H1 (cell line): ENCODE data around the gene TRIM44. TPM values are rescaled to one million over a fixed set of nuclear protein-coding genes. Genes with fewer than 3 reads are reported as not detected.

Experiments used
- CTCF ChIA-PET: fragments of 300-600 bp; sonication (Branson Sonifier 250); formaldehyde crosslinking; loops from one replicate; lab custom pipeline; 2021; ENCODE audit not compliant: partially characterized antibody; lab: Charles Lee
- POLR2A ChIA-PET: fragments of 300-600 bp; sonication (Branson Sonifier 250); formaldehyde crosslinking; loops from one replicate; lab custom pipeline; 2021; ENCODE audit warnings: inconsistent platforms; ENCODE audit not compliant: partially characterized antibody; lab: Charles Lee
- DNase-seq, 2 experiments: peaks; one replicate each; pipeline versions ENCODE4 v3.0.0 to v3.0.0-alpha.2; 2010 to 2022; ENCODE audit warnings: low spot score in 2 of 2, low read depth in 1 of 2, mixed read lengths in 1 of 2
- FAIRE-seq: peaks from 2 replicates; lab custom pipeline; 2011; peaks lifted over from hg19 to GRCh38; lab: Jason Lieb, UNC
- H2AFZ ChIP-seq: 2 replicates; pipeline ENCODE4 v1.8.1; 2012; ENCODE audit warnings: low read length, inconsistent platforms
- H2AK5ac ChIP-seq: 2 replicates; pipeline ENCODE4 v1.6.1; 2013; ENCODE audit warnings: low read depth, low read length
- H2BK120ac ChIP-seq: replicated peaks from 2 replicates; pipeline ENCODE3; 2013; ENCODE audit warnings: low read depth, low read length, inconsistent platforms
- H2BK12ac ChIP-seq: 2 replicates; pipeline ENCODE4 v1.6.1; 2013; ENCODE audit warnings: low read depth, low read length
- H2BK15ac ChIP-seq: 2 replicates; pipeline ENCODE4 v1.6.1; 2013; ENCODE audit warnings: low read length
- H2BK20ac ChIP-seq: 2 replicates; pipeline ENCODE4 v1.6.1; 2013; ENCODE audit warnings: low read length
- H2BK5ac ChIP-seq: 2 replicates; pipeline ENCODE4 v1.6.1; 2013; ENCODE audit warnings: low read depth, low read length
- H3K14ac ChIP-seq: 2 replicates; pipeline ENCODE4 v1.6.1; 2013; ENCODE audit warnings: inconsistent platforms; ENCODE audit not compliant: insufficient read length
- H3K18ac ChIP-seq: 2 replicates; pipeline ENCODE4 v1.6.1; 2013; ENCODE audit warnings: low read length; ENCODE audit errors: extremely low read depth
- H3K23ac ChIP-seq: 2 replicates; pipeline ENCODE4 v1.6.1; 2013; ENCODE audit warnings: inconsistent platforms; ENCODE audit not compliant: insufficient read length
- H3K23me2 ChIP-seq: 2 replicates; pipeline ENCODE4 v1.6.1; 2013; ENCODE audit warnings: low read depth, low read length
- H3K27ac ChIP-seq: 2 replicates; pipeline ENCODE4 v1.6.1; 2011; ENCODE audit warnings: low read depth, low read length, inconsistent platforms
- H3K27me3 ChIP-seq, 4 experiments: replicated peaks in 1 of 4; 1 replicate in 1 of 4; 2 replicates in 3 of 4; pipeline versions ENCODE4 v1.6.1 to v1.8.1; 2011 to 2013; ENCODE audit warnings: low read length in 3 of 4, mild to moderate bottlenecking in 3 of 4, inconsistent platforms in 2 of 4, mixed read lengths in 2 of 4, moderate library complexity in 1 of 4; ENCODE audit not compliant: control insufficient read depth in 3 of 4, insufficient read depth in 3 of 4; ENCODE audit errors: extremely low read depth in 1 of 4
- H3K36me3 ChIP-seq, 4 experiments: 2 replicates each; pipeline versions ENCODE4 v1.6.1 to v1.8.1; 2011 to 2013; ENCODE audit warnings: mild to moderate bottlenecking in 4 of 4, low read length in 3 of 4, moderate library complexity in 2 of 4, control low read depth in 1 of 4, inconsistent platforms in 1 of 4; ENCODE audit not compliant: insufficient read depth in 4 of 4, control insufficient read depth in 2 of 4
- H3K4ac ChIP-seq: replicated peaks from 2 replicates; pipeline ENCODE3; 2013; ENCODE audit warnings: low read length, low read depth, mixed read lengths, inconsistent platforms; ENCODE audit not compliant: insufficient read length
- H3K4me1 ChIP-seq, 4 experiments: replicated peaks in 1 of 4; 1 replicate in 1 of 4; 2 replicates in 3 of 4; pipeline versions ENCODE4 v1.6.1 to v1.8.1; 2011 to 2013; ENCODE audit warnings: low read length in 3 of 4, inconsistent platforms in 2 of 4, mixed read lengths in 1 of 4; ENCODE audit not compliant: insufficient read depth in 4 of 4, control insufficient read depth in 3 of 4
- H3K4me2 ChIP-seq, 2 experiments: 2 replicates each; pipeline versions ENCODE4 v1.6.1 to v1.8.1; 2011 to 2013; ENCODE audit warnings: low read depth in 2 of 2, low read length in 2 of 2, control low read depth in 1 of 2, inconsistent platforms in 1 of 2, mild to moderate bottlenecking in 1 of 2; ENCODE audit not compliant: insufficient read depth in 1 of 2
- H3K4me3 ChIP-seq, 4 experiments: fragments of 200-600, 300-600 bp in 1 of 4; sonication (generic), shearing (Covaris generic), sonication (Bioruptor Twin) in 1 of 4; 2 replicates each; pipeline versions ENCODE4 v1.5.1 to v1.8.1; 2011 to 2016; ENCODE audit warnings: low read length in 4 of 4, low read depth in 3 of 4, control low read depth in 2 of 4, inconsistent platforms in 2 of 4, mild to moderate bottlenecking in 2 of 4, mixed read lengths in 1 of 4, moderate library complexity in 1 of 4; ENCODE audit not compliant: insufficient read depth in 2 of 4; ENCODE audit errors: extremely low read depth in 1 of 4
- H3K56ac ChIP-seq: replicated peaks from 2 replicates; pipeline ENCODE3; 2013; ENCODE audit warnings: low read depth, mild to moderate bottlenecking, mixed read lengths, low read length, inconsistent platforms; ENCODE audit not compliant: insufficient read length
- H3K79me1 ChIP-seq: 2 replicates; pipeline ENCODE4 v1.6.1; 2013; ENCODE audit warnings: low read depth, low read length, control low read depth
- H3K79me2 ChIP-seq, 2 experiments: 2 replicates each; pipeline versions ENCODE4 v1.6.1 to v1.8.1; 2012 to 2013; ENCODE audit warnings: low read length in 2 of 2, mild to moderate bottlenecking in 2 of 2, inconsistent platforms in 1 of 2; ENCODE audit not compliant: insufficient read depth in 2 of 2, control insufficient read depth in 1 of 2
- H3K9ac ChIP-seq, 4 experiments: replicated peaks in 1 of 4; 1 replicate in 1 of 4; 2 replicates in 3 of 4; pipeline versions ENCODE4 v1.6.1 to v1.8.1; 2011 to 2013; ENCODE audit warnings: low read depth in 3 of 4, low read length in 3 of 4, control low read depth in 2 of 4, mild to moderate bottlenecking in 2 of 4, moderate library complexity in 2 of 4, inconsistent platforms in 1 of 4; ENCODE audit errors: extremely low read depth in 1 of 4
- H3K9me3 ChIP-seq, 2 experiments: 2 replicates each; pipeline versions ENCODE4 v1.6.1 to v1.8.1; 2012 to 2013; ENCODE audit warnings: mild to moderate bottlenecking in 2 of 2, moderate library complexity in 2 of 2, control low read depth in 1 of 2, inconsistent platforms in 1 of 2, low read depth in 1 of 2, low read length in 1 of 2, mixed read lengths in 1 of 2; ENCODE audit not compliant: insufficient read depth in 2 of 2
- H4K20me1 ChIP-seq, 2 experiments: replicated peaks in 1 of 2; 2 replicates each; pipeline versions ENCODE3 to v1.8.1; 2011 to 2013; ENCODE audit warnings: inconsistent platforms in 2 of 2, low read length in 2 of 2, mild to moderate bottlenecking in 1 of 2; ENCODE audit not compliant: insufficient read depth in 2 of 2, control insufficient read depth in 1 of 2
- H4K5ac ChIP-seq: 2 replicates; pipeline ENCODE4 v1.6.1; 2013; ENCODE audit warnings: low read length, low read depth, mixed read lengths, inconsistent platforms; ENCODE audit not compliant: insufficient read length
- H4K8ac ChIP-seq: 2 replicates; pipeline ENCODE4 v1.8.0; 2013; ENCODE audit warnings: mild to moderate bottlenecking, moderate library complexity, low read length, inconsistent platforms; ENCODE audit not compliant: insufficient read depth; ENCODE audit errors: extremely low read depth
- H4K91ac ChIP-seq: replicated peaks from 2 replicates; pipeline ENCODE3; 2013; ENCODE audit warnings: low read length, mixed read lengths, inconsistent platforms; ENCODE audit not compliant: insufficient read length
- HDAC6 ChIP-seq: IDR thresholded peaks from one replicate; pipeline ENCODE4 v1.7.1; 2012; ENCODE audit warnings: low read depth, mild to moderate bottlenecking, inconsistent platforms, low read length, moderate library complexity
- KDM4A ChIP-seq: IDR thresholded peaks from one replicate; pipeline ENCODE4 v1.7.1; 2012; ENCODE audit warnings: low read depth, mild to moderate bottlenecking, moderate library complexity, low read length, inconsistent platforms; ENCODE audit not compliant: severe bottlenecking
- RFX5 ChIP-seq: IDR thresholded peaks from 2 replicates; pipeline ENCODE4 v1.6.1; 2011; ENCODE audit warnings: low read depth, low read length, improper control_type of control experiment, borderline replicate concordance
- WGBS, 2 experiments: shearing (Covaris generic) in 1 of 2; methylation state at CpG; one replicate each; pipeline versions ENCODE4 v1.1.6 to v1.1.7; 2013 to 2015; ENCODE audit warnings: low lambda C conversion rate in 2 of 2, mixed read lengths in 2 of 2, inconsistent platforms in 1 of 2, low coverage in 1 of 2, missing lambda C conversion rate in 1 of 2; ENCODE audit not compliant: insufficient replicate concordance in 2 of 2, insufficient coverage in 1 of 2, insufficient read length in 1 of 2; ENCODE audit errors: extremely low coverage in 1 of 2, missing lambda C conversion rate in 1 of 2; 5-methylcytosine and 5-hydroxymethylcytosine counted together
- polyA plus RNA-seq, 7 experiments: library from polyadenylated mRNA; depleted of rRNA in 3 of 7; stranded (reverse) in 5 of 7; unstranded in 2 of 7; fragments of >200 nt in 5 of 7; fragments of 200-250 nt in 2 of 7; gene quantifications; 1 replicate in 5 of 7; 2 replicates in 1 of 7; 4 replicates in 1 of 7; pipeline versions ENCODE4 v1.2.1 to v1.2.3, GENCODE V29; 2011 to 2013; ENCODE audit warnings: missing spikeins in 2 of 7, mixed read lengths in 2 of 7
- total RNA-seq: library from RNA; stranded (reverse); fragmentation: NEBNext Ultra II Directional; extraction: Animal tissue kit (Norgen Biotek cat#: 25700); gene quantifications from 2 replicates; pipeline ENCODE4 v1.2.1, GENCODE V29; 2021

The TRIM44 gene
- total and polyA plus RNA-seq, 2 of the 8 experiments (the other 6 are each of a cell fraction or from before 2014, with no cell fraction given), result 13.9 to 34.4 TPM

DNA sequence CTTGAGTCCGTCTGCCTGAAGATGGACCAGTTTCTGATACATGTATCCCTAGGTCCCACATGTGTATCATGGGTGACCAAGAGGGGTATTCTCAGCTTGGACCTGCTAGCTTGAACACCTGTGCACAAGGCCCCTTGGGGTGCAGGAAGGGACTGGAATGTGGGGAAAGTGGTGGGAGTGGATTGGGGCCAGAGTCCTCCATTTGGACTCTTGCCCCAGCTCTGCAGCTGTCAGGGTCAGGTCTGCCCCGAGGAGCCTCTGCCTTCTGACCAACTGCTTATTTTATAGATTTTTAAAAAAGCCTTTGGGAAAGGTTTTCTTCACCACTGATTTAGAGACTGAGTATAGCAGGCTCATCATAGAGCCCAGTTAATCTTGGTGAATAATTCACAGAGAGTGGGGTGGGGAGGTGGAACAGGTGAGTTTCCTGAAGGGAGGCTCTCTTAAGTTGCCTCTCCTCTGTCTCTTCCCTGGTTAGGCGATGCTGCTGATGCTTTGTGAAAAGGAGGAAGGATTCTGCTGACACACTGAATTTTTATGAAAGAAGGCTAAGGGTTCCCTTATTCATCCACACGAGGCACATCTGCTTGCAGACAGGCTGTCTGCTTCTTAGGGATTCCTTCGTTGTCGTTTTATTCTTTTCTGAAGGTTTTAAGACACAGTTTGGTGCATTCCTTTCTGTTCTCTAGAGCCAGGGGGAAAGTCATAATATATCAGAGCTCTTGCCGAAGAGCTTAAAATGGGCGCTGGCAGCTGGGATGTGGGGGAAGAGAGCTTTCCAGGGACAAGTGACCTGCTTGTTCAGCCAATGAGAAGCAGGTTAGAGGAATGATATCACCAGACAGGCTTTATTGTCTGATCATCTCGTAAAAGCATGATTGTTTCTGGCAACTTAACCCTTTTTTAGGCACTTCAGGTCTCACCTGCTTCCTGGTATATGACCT is 19.9 kb downstream of the TRIM44 start:
- Histone ChIP-seq H3K27ac (no peak overlapping the region), H2BK120ac (no peak overlapping the region), H3K9me3 (no peaks in the 10 kb centered on the region), H2AK5ac (no peak overlapping the region), H4K91ac (no peak overlapping the region), H4K5ac (no peak overlapping the region), H2AFZ (no peak overlapping the region), H3K4ac (no peak overlapping the region), H2BK20ac (no peak overlapping the region), H4K8ac (no peak overlapping the region; the same call in 1 of the 2 replicates), H3K36me3 (no peaks in the 10 kb centered on the region; a peak in 2 of 8 replicates), H3K27me3 (no peaks in the 10 kb centered on the region), H4K20me1 (peaks cover 0 to 2% of the 10 kb centered on the region in 2 experiments), H2BK12ac (no peak overlapping the region), H3K18ac (no peak overlapping the region), H3K56ac (no peak overlapping the region), H3K23ac (no peak overlapping the region), H2BK15ac (no peak overlapping the region), H3K4me3 (no peak overlapping the region), H3K4me2 (0 out of 4 replicates have a peak overlapping the region, but pooled peaks of 1 of the 2 experiments have one; percentile 23), H3K79me2 (peaks cover 0 to 21% of the 10 kb centered on the region in 2 experiments; a peak in 2 of 4 replicates), H2BK5ac (no peak overlapping the region), H3K9ac (0 out of 7 replicates have a peak overlapping the region, but pooled peaks of 1 of the 4 experiments have one; percentile 15), H3K79me1 (0 out of 2 replicates have a peak, but pooled peaks cover 2% of the 10 kb centered on the region), H3K23me2 (no peaks in the 10 kb centered on the region), H3K4me1 (peaks cover 0 to 4% (median 0%) of the 10 kb centered on the region in 4 experiments; a peak in 1 of 7 replicates), H3K14ac (no peak overlapping the region)
- FAIRE-seq, result no peak
- TF ChIP-seq RFX5, result 0 out of 2 replicates have a peak, but pooled peaks have one; percentile 20
- no peak for TF ChIP-seq HDAC6
- no peak for TF ChIP-seq KDM4A
- ChIA-PET POLR2A (interaction anchor here (1.5 kb wide), 1 partner anchor 19 kb away, joined by 4 read pairs; no protein-coding TSS in a partner anchor), CTCF (interaction anchor here (0.5 to 1.7 kb wide), 2 partner anchors 28 to 468 kb away, joined by 3 read pairs; no protein-coding TSS in a partner anchor)
- 76% methylated on average over 9 of the region's 9 CpGs; no CpG with 5 or more reads in 1 of the 2 experiments for WGBS, 2 experiments
- no peak for DNase-seq
